Smooth muscle cell (in vitro differentiated cells): ENCODE results near the gene GSDME. TPM values are rescaled to one million over a fixed set of nuclear protein-coding genes. Genes with fewer than 3 reads are reported as not detected.

ENCODE experiments used
- DNase-seq: peaks from one replicate; lab custom pipeline; 2025; ENCODE audit not compliant: unreplicated experiment; lab: John Stamatoyannopoulos, UW
- H2AFZ ChIP-seq: fragments of 200-600 bp; sonication (generic); 2 replicates; pipeline ENCODE4 v1.6.0; 2016; ENCODE audit warnings: antibody characterized with exemption, low read depth, mild to moderate bottlenecking
- H3F3A ChIP-seq: fragments of 200-600 bp; sonication (generic); 2 replicates; pipeline ENCODE4 v1.6.0; 2017; ENCODE audit warnings: antibody characterized with exemption, low read depth
- H3K27ac ChIP-seq: fragments of 200-600 bp; sonication (generic); 2 replicates; pipeline ENCODE4 v1.5.1; 2016; ENCODE audit warnings: low read depth, mild to moderate bottlenecking
- H3K27me3 ChIP-seq: fragments of 200-600 bp; sonication (generic); 2 replicates; pipeline ENCODE4 v1.6.1; 2016; ENCODE audit warnings: low read depth, mild to moderate bottlenecking
- H3K36me3 ChIP-seq: fragments of 200-600 bp; sonication (generic); 2 replicates; pipeline ENCODE4 v1.5.1; 2016; ENCODE audit warnings: low read depth
- H3K4me1 ChIP-seq: fragments of 200-600 bp; sonication (generic); 2 replicates; pipeline ENCODE4 v1.5.1; 2016; ENCODE audit warnings: low read depth
- H3K4me2 ChIP-seq: fragments of 200-600 bp; sonication (generic); 2 replicates; pipeline ENCODE4 v1.6.0; 2016; ENCODE audit warnings: mild to moderate bottlenecking
- H3K4me3 ChIP-seq: fragments of 200-600 bp; sonication (generic); 2 replicates; pipeline ENCODE4 v1.5.1; 2016; ENCODE audit warnings: mild to moderate bottlenecking
- H3K79me2 ChIP-seq: fragments of 200-600 bp; sonication (generic); 2 replicates; pipeline ENCODE4 v1.6.0; 2016; ENCODE audit warnings: low read depth, mild to moderate bottlenecking
- H3K9ac ChIP-seq: fragments of 200-600 bp; sonication (generic); 2 replicates; pipeline ENCODE4 v1.6.0; 2016; ENCODE audit warnings: low read depth
- H3K9me3 ChIP-seq: fragments of 200-600 bp; sonication (generic); replicated peaks from 2 replicates; pipeline ENCODE4 v1.5.1; 2016; ENCODE audit warnings: low read depth
- H4K20me1 ChIP-seq: fragments of 200-600 bp; sonication (generic); 2 replicates; pipeline ENCODE4 v1.6.0; 2016; ENCODE audit warnings: low read depth
- WGBS: methylation state at CpG from one replicate; pipeline ENCODE4 v1.1.7; 2016; ENCODE audit warnings: low lambda C conversion rate; 5-methylcytosine and 5-hydroxymethylcytosine counted together
- polyA plus RNA-seq: library from polyadenylated mRNA; unstranded; fragments of >200 nt; fragmentation: Nextera tagmentation; extraction: Ambion mirVana; gene quantifications from 2 replicates; pipeline ENCODE4 v1.2.1, GENCODE V29; 2016
- total RNA-seq: library from RNA; depleted of rRNA; stranded (reverse); fragments of >200 nt; gene quantifications from 2 replicates; pipeline ENCODE4 v1.2.3, GENCODE V29; 2014
- TF ChIP-seq, protein P1 (sequence below): fragments of 200-600 bp; sonication (generic); IDR thresholded peaks from 2 replicates; pipeline ENCODE4 v1.5.1; 2017; ENCODE audit warnings: borderline replicate concordance, mild to moderate bottlenecking, antibody characterized with exemption; ENCODE audit not compliant: insufficient read depth, poor library complexity, severe bottlenecking

The GSDME gene
- total and polyA plus RNA-seq, 2 experiments from 2014 or later: 14.8 to 19.6 TPM

DNA sequence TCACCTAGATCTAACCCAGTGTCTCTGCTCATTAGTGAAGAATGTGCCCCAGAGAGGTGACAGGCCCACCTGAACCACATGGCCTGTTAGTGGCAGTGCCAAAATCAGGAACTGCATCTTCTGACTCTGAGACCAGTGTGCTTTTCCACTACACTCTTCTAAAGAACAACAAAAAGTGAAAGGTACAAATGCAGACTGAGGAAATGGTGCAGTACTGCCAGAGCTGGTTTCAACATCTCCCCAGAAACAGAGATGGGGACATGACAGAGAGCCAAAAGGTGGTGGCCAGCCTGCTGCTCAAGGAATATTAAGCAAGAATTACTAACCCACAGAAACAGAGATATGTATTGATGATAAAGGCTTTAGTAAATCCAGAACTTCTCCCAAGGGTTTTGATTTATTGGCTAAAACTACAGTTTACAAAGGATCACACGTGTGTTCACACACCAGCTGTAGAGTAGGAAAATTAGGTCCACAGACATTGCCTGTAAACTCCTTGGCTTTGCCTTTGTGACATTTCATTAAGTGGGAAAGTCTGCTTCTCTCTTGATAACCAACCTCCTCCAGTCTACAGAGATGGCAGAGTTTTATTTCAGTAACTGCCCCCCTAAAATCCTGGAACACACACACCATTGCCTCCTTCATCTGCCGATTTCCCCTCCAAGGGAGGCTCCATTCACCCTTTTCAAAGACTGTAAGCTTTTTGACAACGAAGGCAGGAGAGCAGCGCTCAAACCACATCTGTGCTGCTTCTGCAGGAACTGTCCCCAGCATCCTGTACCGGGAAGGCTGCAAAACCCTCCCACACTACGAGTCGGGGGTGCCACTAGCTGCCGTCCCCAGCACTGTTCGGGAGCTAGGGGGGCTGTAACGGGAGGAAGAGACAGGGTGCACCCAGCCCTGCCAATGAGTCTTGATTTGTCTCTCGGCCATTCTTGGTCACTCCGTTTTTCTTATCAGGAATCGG lies 29.8 kb downstream of the GSDME start:
- Histone ChIP-seq H3K27ac (no peak overlapping the region), H3K4me3 (no peak overlapping the region), H3K4me1 (no peaks in the 10 kb centered on the region), H3K27me3 (no peaks in the 10 kb centered on the region), H3F3A (no peaks in the 10 kb centered on the region), H3K9ac (no peak overlapping the region), H2AFZ (no peak overlapping the region), H3K36me3 (no peaks in the 10 kb centered on the region), H4K20me1 (no peaks in the 10 kb centered on the region), H3K79me2 (no peaks in the 10 kb centered on the region), H3K9me3 (no peaks in the 10 kb centered on the region), H3K4me2 (no peak overlapping the region)
- DNase-seq: no peak
- 81% methylated on average over 13 of the region's 13 CpGs for WGBS
- TF ChIP-seq, protein P1, sequence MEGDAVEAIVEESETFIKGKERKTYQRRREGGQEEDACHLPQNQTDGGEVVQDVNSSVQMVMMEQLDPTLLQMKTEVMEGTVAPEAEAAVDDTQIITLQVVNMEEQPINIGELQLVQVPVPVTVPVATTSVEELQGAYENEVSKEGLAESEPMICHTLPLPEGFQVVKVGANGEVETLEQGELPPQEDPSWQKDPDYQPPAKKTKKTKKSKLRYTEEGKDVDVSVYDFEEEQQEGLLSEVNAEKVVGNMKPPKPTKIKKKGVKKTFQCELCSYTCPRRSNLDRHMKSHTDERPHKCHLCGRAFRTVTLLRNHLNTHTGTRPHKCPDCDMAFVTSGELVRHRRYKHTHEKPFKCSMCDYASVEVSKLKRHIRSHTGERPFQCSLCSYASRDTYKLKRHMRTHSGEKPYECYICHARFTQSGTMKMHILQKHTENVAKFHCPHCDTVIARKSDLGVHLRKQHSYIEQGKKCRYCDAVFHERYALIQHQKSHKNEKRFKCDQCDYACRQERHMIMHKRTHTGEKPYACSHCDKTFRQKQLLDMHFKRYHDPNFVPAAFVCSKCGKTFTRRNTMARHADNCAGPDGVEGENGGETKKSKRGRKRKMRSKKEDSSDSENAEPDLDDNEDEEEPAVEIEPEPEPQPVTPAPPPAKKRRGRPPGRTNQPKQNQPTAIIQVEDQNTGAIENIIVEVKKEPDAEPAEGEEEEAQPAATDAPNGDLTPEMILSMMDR: no peak

DNA sequence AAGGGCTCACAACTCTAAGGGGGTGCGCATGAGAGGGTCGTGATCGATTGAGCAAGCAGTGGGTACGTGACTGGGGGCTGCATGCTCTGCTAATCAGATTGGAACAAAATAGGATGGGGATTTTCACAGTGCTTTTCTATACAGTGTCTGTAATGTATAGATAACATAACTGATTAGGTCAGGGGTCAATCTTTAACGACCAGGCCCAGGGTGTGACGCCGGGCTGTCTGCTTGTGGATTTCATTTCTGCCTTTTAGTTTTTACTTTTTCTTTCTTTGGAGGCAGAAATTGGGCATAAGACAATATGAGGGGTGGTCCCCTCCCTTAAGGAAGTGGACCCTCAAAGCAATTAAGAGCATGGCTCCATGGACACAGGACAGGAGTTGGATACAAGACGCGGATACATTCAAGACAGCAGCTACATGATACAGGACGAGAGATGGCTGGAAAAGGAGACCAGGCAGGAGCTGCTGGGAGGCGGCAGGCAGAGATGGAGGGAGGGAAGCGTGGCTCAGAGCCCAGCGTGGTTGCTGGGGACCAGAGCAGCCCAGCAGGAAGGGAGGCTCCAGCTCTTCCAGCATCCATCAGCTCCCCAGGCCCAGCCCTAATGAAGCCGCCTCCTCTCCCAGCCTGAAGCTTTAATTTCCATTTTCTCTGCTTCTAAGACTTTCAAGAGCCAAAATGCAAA lies 31.6 kb downstream of the GSDME start:
- DNase-seq: no peak
- Histone ChIP-seq H3K9me3 (no peaks in the 10 kb centered on the region), H3K27ac (no peak overlapping the region), H3K4me3 (no peak overlapping the region), H4K20me1 (no peaks in the 10 kb centered on the region), H3K79me2 (no peaks in the 10 kb centered on the region), H3K4me2 (no peak overlapping the region), H3K27me3 (no peaks in the 10 kb centered on the region), H3K9ac (no peak overlapping the region), H3F3A (no peaks in the 10 kb centered on the region), H3K4me1 (no peaks in the 10 kb centered on the region), H2AFZ (no peak overlapping the region), H3K36me3 (no peaks in the 10 kb centered on the region)
- TF ChIP-seq, protein P1: no peak
- WGBS: 85% methylated on average over 14 of the region's 14 CpGs

DNA sequence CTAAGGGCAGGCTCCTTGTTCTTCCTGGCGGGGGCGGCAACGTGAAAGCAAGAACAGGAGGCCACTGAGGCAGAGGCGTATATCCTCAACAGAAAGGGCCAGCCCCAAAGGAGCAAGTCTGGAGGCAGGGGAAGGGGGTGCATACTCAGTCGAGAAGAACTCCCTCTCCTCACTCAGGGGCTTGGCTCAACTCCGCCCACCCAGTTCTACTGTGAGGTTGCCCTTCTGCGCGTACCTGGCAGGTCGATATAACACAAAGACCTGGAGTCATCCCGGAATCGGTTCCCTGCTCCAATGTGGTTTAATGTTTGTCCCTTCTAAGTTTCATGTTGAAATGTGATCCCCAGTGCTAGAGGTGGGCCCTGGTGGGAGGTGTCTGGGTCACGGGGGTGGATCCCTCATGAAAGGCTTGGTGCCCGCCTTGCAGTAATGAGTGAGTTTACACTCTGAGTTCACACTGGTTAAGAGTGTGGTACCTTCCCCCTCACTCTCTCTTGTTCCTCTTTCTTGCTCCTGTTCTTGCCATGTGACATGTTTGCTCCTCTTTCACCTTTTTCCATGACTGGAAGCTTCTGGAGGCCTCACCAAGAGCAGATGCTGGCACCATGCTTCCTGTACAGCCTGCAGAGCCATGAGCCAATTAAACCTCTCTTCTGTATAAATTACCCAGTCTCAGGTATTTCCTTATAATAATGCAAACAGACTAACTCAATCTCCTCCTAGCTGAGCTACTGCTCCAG lies 32.6 kb downstream of the GSDME start:
- H3K4me2 ChIP-seq: no peak overlapping the region
- no peak overlapping the region for H2AFZ ChIP-seq
- no peak overlapping the region for H3K27ac ChIP-seq
- H3K27me3 ChIP-seq: no peaks in the 10 kb centered on the region
- 95% methylated on average over 13 of the region's 13 CpGs for WGBS
- no peaks in the 10 kb centered on the region for H3K9me3 ChIP-seq
- no peak for DNase-seq
- no peaks in the 10 kb centered on the region for H4K20me1 ChIP-seq
- H3K36me3 ChIP-seq: no peaks in the 10 kb centered on the region
- TF ChIP-seq, protein P1: no peak
- no peak overlapping the region for H3K9ac ChIP-seq
- no peaks in the 10 kb centered on the region for H3K79me2 ChIP-seq
- no peaks in the 10 kb centered on the region for H3F3A ChIP-seq
- H3K4me3 ChIP-seq: no peak overlapping the region
- H3K4me1 ChIP-seq: no peaks in the 10 kb centered on the region
